ENCODE measurements around the gene FGD5.

The FGD5 gene

DNA sequence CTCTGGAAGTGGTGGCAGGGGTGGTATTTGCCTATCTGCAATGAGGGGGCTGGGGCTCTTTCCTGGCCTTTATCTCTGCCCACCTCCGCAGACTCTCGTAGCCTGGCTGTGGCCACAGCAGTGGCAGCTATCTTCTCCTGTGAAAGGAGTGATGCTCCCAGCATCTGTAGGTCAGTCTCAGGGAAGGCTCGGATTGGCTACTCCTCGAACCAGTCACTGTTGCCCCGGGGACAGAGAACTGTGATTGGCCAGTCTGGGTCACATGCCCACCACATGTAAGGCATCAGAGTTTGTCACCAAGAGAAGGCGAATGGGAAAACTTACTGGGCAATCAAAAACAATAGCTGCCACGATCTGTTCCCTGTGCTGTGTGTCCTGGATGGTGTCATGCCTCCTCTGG, 30.1 kb upstream of the FGD5 start:
- no peak for DNase-seq

DNA sequence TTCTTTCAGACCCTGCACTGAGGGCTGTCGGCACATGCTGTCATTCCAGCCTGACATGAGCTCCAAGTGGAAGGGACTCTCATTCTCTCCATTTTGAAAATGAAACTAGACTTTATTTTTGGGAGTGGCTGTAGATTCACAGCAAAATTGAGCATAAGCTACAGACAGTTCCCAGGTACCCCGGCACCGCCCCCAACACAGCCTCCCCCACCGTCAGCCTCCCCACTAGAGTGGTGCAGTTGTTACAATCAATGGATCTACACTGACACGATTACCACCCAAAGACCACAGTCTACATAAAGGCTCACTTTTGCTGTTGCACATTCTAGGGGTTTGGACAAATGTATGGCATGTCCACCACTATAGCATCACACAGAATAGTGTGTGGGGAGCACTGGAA, 29.5 kb upstream of the FGD5 start:
- DNase-seq = no peak

DNA sequence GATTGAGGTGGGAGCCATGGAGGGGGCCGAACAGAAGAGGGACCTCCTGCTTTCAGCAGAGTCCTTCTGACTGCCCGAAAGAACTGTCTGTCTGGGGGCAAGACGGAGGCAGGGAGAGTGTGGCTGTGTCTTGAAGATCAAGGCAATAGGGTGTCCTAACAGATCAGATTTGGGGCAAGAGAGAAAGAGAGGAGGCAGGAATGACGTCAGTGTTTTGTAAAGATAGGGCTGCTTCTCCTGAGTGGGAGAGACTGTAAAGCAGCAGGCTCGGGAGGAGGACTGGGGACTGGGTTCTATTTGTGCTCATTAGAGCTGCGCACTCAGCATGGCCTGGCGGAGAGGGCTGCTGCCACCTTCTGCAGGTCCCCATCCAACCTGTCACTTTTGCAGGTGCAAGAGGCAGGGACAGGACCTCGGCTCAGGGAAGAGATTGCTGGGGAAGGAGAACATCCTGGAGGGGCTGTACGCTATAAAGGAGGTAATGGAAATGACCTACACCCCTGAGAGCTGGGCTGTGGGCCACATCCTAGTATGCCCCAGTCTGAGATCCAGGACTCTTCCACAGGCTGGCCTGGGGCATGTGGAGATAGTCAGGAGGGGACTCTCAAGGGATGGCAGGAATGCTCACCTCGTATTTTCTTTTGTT, 29.0 kb upstream of the FGD5 start:
- DNase-seq = no peak

DNA sequence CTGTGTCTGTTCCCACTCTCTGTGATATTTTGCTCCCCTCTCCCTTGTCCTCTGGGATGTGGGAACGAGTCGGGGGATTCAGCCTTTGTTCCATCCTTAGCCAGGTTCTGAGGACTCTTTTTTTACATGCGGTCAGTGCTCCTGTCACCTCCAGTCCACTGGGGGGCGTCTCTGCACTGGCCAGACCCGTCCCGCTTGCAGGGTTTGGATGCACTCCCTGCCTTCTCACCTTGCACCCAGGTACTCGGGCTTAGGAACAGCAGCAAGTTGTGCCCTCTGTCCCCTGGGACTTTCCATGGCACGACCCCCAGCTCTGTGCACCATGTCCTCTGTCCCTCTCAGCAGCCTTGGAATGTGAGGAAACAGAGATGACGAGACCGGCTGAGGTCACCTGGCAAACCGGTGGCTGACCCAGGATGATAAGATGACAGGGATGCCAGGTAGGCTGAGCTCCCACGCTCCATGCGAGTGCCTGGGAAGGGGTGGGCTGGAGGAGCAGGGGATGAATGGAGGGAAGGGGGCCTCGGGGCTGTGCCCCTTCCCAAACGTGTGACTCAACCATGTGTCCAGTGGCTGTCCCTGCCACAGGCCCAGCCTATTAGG, 27.3 kb upstream of the FGD5 start:
- peak; percentile 80 for DNase-seq

DNA sequence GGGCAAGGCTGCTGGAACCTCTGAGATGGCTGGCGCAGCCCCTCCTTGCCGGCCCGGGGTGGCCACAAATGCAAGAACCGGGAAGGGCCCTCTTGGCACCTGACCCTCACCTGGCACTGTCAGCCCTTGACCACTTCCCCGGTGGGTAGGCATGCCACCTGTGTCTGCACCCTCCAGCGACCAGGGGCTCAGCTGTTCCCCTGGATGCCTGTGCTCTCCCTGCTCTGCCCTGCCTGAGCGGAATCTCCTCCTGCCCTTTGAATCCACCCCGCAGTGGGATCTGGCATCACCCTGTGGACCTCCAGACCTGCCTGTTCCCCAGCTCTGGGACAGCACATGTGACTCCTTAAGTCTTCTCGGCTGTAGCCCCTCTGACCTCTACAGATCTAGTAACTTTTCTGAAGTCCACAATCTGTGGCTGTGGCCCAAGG, 26.1 kb upstream of the FGD5 start:
- no peak for DNase-seq

DNA sequence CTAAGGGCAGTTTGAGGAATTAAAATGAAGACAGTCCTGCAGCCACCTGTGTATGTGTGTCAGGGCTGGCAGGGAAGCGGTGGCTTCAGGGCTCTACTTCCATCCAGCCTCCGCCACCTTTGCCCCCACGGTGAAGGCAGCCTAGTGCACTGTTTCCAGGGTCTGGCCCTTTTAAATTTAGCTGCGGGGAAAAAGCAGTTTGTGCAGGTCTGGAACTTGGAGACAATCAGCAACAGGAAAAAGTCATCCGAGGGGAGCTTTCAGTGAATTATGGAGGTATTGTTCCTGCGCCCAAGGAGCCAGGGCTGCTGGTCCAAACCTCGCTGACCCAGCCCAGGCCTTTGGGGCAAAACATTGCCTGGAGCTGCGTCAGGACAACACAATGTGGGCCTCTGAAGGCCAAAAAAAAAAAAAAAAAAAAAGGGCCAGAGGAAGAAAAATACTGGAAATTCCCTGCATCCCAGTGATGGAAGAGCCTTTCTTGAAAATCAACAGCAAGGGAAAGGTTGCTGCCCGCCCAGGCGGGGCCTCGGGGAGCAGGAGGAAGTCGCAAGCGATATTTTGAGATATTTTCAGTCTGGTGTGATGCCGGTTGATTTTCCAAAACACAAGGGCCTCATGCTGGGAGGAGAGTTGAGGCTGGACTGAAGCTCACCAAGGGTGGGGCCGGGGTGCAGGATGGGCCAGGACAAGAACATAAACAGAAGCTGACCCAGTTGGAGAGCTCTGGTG, 25.5 kb upstream of the FGD5 start:
- DNase-seq = no peak

DNA sequence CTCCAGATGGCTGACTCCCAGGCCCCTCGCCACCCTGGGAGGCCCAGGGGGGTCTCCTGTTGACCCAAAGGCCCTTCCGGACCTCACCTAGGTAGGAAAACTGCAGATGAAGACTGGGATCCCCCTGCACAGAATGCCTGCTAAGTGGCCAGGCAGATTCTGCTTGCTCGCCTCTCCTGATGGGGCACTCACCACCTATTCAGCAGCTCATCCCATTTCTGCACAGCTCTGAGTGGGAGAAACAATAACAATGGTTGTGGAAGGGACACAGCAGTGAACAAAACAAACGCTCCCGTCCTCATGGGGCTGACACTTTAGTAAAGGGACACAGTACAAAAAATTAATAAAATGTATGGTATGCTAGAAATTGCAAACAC, 24.9 kb upstream of the FGD5 start:
- no peak for DNase-seq

DNA sequence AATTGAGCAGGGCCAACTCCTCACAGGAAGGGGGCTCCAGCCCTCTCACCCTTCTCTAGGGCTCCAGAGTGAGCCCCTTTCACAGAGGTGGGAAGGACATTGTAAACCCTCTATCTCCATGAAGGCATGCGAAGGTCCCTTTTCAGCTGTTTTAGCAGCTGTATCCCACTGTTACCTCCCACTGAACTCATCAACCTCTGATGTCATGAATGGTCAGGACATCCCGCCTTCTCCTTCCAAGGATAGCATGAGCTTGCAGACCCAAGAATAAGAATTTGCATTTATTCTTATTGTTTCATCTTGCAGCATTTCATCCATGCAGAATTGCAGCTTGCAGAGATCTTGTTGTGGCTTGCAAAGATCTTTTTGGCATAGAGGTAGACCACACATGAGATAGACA, 24.3 kb upstream of the FGD5 start:
- no peak for DNase-seq

DNA sequence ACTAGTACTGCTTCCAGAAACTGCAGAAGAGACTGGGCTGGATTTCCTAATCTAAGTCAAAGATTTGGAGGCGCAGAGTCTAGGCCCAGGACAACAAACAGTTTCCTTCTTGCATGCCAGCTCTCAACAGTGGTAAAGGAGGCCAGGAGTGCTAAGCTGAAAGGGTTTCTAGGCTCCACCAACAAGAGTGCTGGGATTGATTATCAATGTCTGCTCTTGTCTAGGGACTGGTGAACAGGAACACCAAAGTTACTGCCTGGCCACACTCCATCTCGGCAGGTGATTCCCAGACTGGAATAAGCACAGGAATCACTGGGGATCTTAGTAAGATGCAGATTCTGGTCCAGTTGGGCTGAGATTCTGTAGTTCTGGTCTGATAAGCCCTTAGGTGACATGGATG, 22.8 kb upstream of the FGD5 start:
- no peak for DNase-seq

DNA sequence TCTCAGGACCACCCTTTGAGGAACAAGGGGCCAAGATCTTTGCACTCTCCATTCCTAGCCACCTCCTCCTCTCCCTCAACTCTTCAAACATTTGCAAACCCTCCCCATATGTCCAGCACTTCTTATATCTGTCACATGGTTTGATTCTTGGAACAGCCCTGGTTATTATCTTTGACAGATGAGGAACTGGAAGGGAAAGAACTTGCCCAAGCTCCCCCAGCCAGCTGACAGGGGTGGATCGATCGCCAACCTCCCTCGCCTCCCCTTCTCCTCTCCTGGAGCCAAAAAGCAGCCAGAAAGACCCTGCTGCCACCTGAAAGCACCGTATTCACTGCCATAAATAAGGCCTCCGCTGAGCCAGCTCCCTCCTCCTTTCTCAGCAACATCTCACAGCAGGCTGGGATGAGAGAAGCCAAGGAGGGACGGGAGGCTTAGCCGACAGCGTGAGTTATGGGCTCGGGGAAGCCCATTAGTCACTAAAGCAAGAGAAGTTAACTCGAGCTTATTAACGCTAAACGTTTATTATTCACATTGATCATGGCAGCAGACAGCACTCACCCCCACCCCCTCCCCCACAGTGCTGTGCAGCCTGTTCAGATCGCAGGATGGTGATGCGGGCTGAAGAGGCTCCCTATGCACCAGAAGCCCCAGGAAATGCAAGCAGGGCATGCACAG, 22.2 kb upstream of the FGD5 start:
- DNase-seq = peak; percentile 22

DNA sequence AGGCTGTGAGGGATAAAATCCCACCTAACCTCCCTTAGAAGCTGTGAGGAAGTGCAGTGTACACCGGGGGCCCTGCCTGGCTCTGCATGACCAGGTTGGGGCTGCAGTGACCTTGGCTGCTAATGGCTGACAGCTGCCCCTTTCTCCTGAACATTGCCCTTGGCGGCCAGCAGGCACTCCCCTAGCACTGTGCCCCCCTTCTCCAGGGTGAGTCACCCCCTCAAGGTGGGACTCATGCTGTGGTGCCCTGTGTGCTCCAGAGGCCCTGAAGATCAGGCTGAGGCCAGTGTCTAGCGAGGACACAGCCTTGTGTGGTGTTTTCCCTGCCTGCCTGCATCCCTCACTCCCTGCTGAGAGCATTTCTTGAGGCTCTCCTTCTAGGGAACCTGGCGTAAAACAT, 21.0 kb upstream of the FGD5 start:
- no peak for DNase-seq

DNA sequence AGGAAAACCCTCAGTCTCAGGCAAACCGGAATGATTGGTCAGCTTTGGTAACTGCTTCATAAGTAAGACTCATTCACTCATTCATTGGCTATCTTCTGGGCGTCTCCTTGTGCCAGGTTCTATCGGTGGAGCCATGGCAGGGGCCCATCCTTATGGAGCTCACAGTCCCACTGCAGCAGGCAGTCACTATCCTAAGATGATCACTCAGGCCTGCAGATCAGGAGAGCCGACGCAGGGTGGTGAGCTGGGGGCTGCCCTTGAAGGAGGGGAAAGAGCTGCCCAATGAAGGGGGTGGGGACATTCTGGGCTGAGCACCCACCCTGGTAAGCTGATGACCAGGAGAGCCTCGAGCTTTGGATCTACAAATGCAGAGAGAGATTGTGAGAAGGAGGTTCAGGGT, 20.5 kb upstream of the FGD5 start:
- DNase-seq = no peak

DNA sequence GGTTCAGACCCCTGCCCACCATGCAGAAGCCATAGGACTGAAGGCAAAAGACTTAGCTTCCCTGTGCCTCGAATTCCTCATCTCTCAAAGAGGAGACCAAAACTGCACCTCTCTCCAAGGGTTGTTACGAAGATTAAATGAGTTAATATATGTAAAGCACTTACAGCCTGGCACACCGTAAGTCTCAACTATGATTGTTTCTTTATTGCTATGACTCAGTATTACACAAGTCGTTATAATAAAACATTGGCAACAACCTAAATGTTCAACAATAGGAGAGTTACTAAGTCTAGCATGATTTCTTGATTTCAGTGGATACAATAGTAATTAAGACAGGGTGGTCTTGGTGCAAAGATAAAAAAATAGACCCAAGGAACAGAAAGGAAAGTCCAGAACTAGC, 19.6 kb upstream of the FGD5 start:
- DNase-seq = no peak

DNA sequence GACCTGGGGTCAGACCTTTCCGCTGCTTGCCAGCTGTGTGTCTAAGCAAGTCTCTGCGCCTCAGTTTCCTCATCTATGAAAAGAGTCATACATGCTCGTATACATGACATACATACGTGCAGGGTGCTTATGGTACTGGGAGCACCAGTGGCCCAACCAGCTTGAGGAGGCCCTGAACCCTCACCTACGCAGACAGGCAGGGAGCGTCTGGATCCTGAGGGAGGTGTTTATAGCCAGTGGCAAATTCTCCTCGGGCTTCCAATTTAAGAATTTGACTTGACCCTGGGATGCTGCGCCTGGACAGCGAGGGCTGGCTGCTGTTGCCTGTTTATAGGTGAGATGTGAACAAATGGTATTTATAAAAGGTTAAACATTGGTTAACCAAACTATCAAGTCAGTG, 17.7 kb upstream of the FGD5 start:
- DNase-seq = no peak

DNA sequence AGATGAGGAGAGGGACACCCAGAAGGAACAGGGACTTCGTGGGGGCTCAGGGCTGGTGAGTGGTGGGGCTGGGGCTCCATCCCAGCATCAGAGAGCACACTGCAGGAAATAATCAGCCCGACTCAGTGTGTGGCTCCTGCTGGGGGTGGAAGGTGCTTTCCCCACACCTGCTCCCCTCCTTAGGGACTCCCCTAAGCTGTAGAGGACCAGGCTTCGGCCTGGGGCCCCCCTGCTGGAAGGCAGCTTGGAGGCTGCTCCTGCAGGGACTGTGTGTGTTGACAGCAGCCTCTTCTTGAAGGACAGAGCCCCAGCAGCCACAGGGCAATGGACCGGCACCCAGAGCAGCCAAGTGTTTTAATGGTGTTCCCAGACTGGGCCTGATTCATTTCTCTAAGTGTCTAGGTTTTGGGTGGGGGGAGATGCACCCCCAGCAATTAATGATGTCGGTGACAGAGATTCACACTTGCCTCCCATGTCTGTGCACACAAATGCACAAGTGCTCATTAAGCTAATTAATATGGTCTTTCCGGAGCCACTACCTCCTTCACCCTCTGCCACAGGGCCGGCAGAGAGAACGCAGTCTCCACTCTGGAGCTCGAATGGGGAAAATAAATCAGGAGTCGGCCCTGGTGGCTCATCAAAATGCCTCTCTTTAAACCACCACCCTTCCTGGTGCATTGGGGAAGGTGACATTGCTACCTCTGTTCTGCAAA, 16.9 kb upstream of the FGD5 start:
- DNase-seq = no peak

DNA sequence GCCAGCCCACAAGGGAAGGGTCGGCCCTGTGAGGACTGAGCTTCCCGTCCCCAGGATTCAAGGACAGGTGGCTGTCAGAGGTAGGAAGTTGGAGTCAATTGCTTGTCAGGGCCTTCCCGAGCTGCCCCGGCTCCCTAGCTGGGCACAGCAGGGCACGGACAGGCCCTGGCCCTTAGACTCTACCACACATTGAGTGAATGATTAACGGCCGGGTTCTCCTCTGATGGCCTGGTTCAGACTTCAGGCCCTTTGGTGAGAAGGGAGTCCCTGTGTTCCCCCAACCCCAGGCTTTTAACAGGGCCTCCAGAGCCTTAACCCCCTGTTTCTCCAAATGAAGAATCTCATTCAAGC, 16.4 kb upstream of the FGD5 start:
- DNase-seq = no peak

DNA sequence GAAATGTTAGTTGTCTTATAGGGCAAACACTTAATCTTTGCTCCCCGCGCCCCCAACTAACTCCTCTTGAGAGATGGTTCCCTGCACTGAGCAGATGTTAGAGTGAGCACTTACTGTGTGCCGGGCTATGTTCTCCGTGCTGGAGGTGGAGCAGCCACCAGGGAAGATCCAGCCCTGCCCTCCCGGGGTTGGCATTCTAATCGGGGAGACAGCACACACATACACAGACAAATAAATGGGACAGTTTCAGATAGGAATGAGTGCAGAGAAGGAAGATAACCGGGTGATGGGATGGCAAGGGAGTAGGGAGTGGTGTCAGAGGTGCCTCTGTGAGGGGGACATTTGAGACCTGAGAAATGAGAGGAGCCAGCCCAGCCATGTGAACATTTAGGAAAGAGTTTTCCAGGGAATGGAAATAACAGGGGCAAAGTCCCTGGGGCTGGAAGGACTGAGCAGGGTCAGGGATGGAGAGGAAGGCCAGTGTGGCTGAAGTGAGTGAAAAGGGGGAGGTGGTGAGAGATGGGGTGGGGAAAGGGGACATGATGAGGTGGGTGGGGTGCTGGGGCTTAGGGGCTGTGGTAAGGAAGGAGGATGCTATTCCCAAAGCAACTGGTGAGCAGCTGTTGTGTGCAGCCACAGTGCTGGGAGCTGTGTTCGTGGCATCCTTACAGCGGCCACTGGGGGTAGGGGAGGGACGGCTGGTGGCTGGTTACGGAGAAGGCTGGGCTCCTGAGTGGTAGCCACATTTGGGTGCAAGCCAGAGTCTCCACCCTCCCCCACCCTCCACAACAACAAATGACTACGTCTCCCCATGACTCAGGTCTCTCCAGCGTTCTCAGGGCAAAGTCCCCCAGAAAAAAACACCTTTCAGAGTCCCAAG, 15.4 kb upstream of the FGD5 start:
- peak; percentile 70 for DNase-seq

DNA sequence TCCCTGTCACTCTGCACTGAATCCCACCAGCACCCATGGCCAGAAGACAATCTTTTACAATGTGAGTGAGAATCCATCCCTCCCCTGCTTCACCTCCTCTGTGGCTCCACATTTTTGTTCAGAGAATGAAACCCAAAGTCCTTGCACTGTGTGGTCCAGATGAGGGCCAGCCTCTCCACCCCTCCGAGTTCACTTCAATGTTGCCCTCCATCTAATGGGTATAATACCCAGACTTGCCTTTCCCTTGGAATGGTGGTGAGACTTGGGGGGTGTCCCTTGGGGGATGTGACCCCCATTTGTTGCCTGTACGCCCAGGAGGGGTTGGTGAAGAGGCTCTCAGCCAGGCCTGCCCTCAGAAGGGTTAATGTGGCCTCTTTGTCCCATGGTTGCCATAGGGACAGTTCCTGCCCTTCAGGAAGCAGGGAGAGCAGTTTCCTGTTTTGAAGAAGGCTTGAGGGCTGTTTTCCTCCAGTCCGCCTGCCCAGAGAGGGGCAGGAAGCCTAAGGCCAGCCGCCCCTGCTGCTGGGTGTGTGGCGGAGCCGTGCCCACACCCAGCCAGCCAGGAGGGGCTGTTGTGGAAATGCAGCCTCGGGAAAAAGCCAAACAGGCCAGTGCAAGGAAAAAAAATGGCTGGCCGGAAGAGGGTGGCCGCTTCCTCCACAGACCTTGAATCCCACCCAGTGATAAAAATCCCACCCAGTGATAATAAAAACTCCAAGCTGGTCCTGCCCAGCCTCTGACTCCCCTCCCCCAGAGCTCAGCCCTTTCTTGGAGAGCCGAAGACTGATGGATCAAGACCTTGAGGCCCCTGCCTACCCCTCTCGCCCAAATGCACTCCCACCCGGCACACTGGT, 14.6 kb upstream of the FGD5 start:
- peak; percentile 43 for DNase-seq

DNA sequence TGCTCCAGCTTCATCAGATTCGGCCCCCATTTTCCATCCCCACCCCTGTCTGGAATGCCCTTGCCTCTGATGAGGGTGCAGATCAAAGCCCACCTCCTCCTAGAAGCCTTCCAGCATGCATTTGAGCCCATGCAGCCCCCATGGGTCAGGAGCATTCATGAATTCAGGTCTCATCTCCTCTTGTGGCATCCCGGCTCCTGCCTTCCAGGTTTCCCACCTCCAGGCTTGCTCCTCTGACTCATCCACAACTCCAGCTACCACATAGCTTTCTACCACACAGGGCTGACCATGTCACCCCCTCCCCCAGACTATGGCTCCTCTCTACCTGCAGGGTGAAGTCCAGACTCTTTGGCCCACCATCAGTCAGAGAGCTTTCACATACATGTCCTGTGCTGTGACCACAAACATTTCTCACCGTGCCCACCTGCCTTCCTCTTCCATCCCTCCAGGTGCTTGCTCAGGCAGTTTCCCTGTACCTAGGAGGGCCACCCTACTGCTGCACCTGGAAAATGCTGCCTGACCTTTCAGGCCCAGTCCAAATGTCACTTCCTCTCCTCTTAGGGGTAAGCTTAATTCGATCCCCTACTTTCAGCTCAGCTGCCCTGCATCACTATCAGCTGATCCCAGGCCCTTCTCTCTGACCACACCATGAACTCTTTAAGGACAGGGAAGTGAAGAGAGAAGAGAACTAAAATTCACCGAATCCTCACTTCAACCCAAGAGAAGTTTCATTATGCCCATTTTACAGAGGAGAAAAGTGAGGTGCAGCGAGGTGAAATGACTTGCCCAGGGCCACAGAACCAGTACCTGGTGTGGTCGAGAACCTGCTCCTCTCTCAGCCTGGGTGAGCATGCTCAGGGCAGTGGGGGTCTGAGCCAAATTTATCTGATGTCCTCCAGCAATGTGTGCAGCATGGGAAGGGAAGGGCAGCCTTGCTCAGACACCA, 13.7 kb upstream of the FGD5 start:
- peak; percentile 54 for DNase-seq

DNA sequence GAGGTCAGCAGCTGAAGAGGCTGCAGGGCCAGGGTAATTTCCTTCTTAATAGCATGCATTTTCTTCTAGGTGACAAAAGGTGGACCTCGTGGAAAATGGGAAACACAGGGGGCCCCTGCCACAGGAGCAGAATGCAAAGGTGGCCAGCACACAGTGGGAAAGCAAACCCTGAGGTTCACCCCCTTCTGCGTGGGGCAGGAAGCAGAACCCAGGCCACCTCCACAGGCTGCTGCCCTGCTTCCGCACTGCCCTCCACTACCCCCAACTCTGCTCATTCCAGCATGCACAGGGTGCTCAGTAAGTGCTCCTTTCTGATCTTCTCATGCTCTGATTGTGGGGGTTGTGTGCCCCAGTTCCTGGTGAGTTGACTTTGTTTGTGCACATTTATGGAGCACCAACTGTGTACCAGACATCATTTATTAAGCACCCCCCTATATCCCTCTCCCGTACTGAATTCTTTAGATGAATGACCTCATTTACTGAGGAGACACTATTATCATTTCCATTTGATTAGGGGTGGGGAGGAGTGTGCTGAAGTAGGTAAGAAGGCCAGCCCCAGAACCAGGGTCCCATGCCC, 12.7 kb upstream of the FGD5 start:
- DNase-seq = no peak

Data from hematopoietic multipotent progenitor cell treated with erythropoietin and hydrocortisone succinate and interleukin-3 and kit ligand, for 4 days (in vitro differentiated cells).